Keratinocyte (primary cell): ENCODE results near the gene GRAMD1C. TPM values are rescaled to one million over a fixed set of nuclear protein-coding genes. Genes with fewer than 3 reads are reported as not detected.

Experiments used
- DNase-seq: peaks from one replicate; pipeline ENCODE4 v3.0.0-alpha.2; 2011; ENCODE audit warnings: low read depth, missing footprints, low spot score
- FAIRE-seq: peaks from 2 replicates; lab custom pipeline; 2011; peaks lifted over from hg19 to GRCh38; lab: Jason Lieb, UNC
- H2AFZ ChIP-seq: 2 replicates; pipeline ENCODE4 v1.6.0; 2012; ENCODE audit warnings: low read length, control low read depth, inconsistent platforms; ENCODE audit not compliant: control insufficient read depth
- H3K27ac ChIP-seq: 2 replicates; pipeline ENCODE4 v1.5.1; 2011; ENCODE audit warnings: low read length; ENCODE audit not compliant: control insufficient read depth, insufficient read depth
- H3K27me3 ChIP-seq: 3 replicates; pipeline ENCODE4 v1.6.0; 2011; ENCODE audit warnings: low read length; ENCODE audit not compliant: control insufficient read depth, insufficient read depth; ENCODE audit errors: extremely low read depth
- H3K36me3 ChIP-seq, 2 experiments: 2 replicates in 1 of 2; 3 replicates in 1 of 2; pipeline ENCODE4 v1.5.1; 2011; ENCODE audit warnings: low read length in 2 of 2, mild to moderate bottlenecking in 1 of 2; ENCODE audit not compliant: control insufficient read depth in 2 of 2, insufficient read depth in 2 of 2; ENCODE audit errors: extremely low read depth in 1 of 2
- H3K4me1 ChIP-seq: 3 replicates; pipeline ENCODE4 v1.5.1; 2011; ENCODE audit warnings: low read length; ENCODE audit not compliant: control insufficient read depth, insufficient read depth; ENCODE audit errors: extremely low read depth
- H3K4me2 ChIP-seq: 3 replicates; pipeline ENCODE4 v1.6.0; 2011; ENCODE audit warnings: low read depth, low read length; ENCODE audit not compliant: control insufficient read depth, insufficient read depth; ENCODE audit errors: extremely low read depth
- H3K4me3 ChIP-seq, 3 experiments: fragments of 200-600 bp in 1 of 3; sonication (generic) in 1 of 3; 2 replicates in 2 of 3; 3 replicates in 1 of 3; pipeline ENCODE4 v1.5.1; 2011 to 2016; ENCODE audit warnings: low read length in 3 of 3, mild to moderate bottlenecking in 3 of 3, control low read depth in 2 of 3, inconsistent platforms in 1 of 3, low read depth in 1 of 3, mixed read lengths in 1 of 3, mixed run types in 1 of 3, moderate library complexity in 1 of 3; ENCODE audit not compliant: control insufficient read depth in 2 of 3, insufficient read depth in 2 of 3; ENCODE audit errors: extremely low read depth in 1 of 3
- H3K79me2 ChIP-seq: 2 replicates; pipeline ENCODE4 v1.6.0; 2012; ENCODE audit warnings: low read length; ENCODE audit not compliant: control insufficient read depth, insufficient read depth
- H3K9ac ChIP-seq: 3 replicates; pipeline ENCODE4 v1.6.0; 2011; ENCODE audit warnings: low read length; ENCODE audit not compliant: control insufficient read depth, insufficient read depth; ENCODE audit errors: extremely low read depth
- H3K9me1 ChIP-seq: 3 replicates; pipeline ENCODE4 v1.6.0; 2011; ENCODE audit warnings: low read length; ENCODE audit not compliant: control insufficient read depth, insufficient read depth; ENCODE audit errors: extremely low read depth
- H3K9me3 ChIP-seq: 2 replicates; pipeline ENCODE4 v1.5.1; 2012; ENCODE audit warnings: low read depth, low read length; ENCODE audit not compliant: control insufficient read depth
- H4K20me1 ChIP-seq: 3 replicates; pipeline ENCODE4 v1.6.0; 2011; ENCODE audit warnings: low read length; ENCODE audit not compliant: control insufficient read depth, insufficient read depth; ENCODE audit errors: extremely low read depth
- EZH2 ChIP-seq: IDR thresholded peaks from one replicate; pipeline ENCODE4 v1.6.1; 2012; ENCODE audit warnings: inconsistent platforms, mild to moderate bottlenecking, low read length, moderate library complexity
- dilution Hi-C: fragments of 300-500 bp; cut with MboI; formaldehyde crosslinking; loops from one replicate; pipeline ENCODE4 v1.7.0; 2020; ENCODE audit warnings: low sequenced_read_pairs; ENCODE audit not compliant: extremely low pct_ligation_motif_present
- polyA plus RNA-seq, 5 experiments: library from polyadenylated mRNA; depleted of rRNA in 3 of 5; stranded (reverse) in 3 of 5; stranded (forward) in 1 of 5; unstranded in 1 of 5; fragments of >200 nt; gene quantifications; 1 replicate in 1 of 5; 2 replicates in 3 of 5; 3 replicates in 1 of 5; pipeline versions ENCODE4 v1.2.1 to v1.2.3, GENCODE V29; 2011 to 2012; ENCODE audit warnings: missing spikeins in 2 of 5, low read depth in 1 of 5, low replicate concordance in 1 of 5
- TF ChIP-seq, protein P1 (sequence below), 3 experiments: IDR thresholded peaks in 1 of 3; conservative IDR thresholded peaks in 1 of 3; optimal IDR thresholded peaks in 1 of 3; 2 replicates in 2 of 3; 3 replicates in 1 of 3; pipeline versions ENCODE3 to v1.5.1; 2011; ENCODE audit warnings: low read length in 3 of 3, mild to moderate bottlenecking in 3 of 3, moderate library complexity in 2 of 3, control low read depth in 1 of 3, inconsistent platforms in 1 of 3; ENCODE audit not compliant: insufficient read depth in 2 of 3; ENCODE audit errors: extremely low read depth in 1 of 3

Gene GRAMD1C
- polyA plus RNA-seq, 1 donor (not counting 4 experiments of a cell fraction or from before 2014, with no cell fraction given): 2.7 TPM

GRCh38 chr3:113890256-113890900, 51.8 kb downstream of the GRAMD1C start:
- Histone ChIP-seq H3K9me3 (no peaks in the 10 kb centered on the region), H2AFZ (no peak overlapping the region), H3K79me2 (no peaks in the 10 kb centered on the region), H3K4me1 (no peaks in the 10 kb centered on the region), H3K4me3 (no peak overlapping the region), H3K9me1 (no peaks in the 10 kb centered on the region), H3K4me2 (no peak overlapping the region), H3K9ac (no peak overlapping the region), H3K36me3 (no peaks in the 10 kb centered on the region), H3K27ac (no peak overlapping the region), H4K20me1 (no peaks in the 10 kb centered on the region), H3K27me3 (no peaks in the 10 kb centered on the region)
- dilution Hi-C loops: no loop called here
- FAIRE-seq (no peak), DNase-seq (no peak)
- TF ChIP-seq, protein P1, sequence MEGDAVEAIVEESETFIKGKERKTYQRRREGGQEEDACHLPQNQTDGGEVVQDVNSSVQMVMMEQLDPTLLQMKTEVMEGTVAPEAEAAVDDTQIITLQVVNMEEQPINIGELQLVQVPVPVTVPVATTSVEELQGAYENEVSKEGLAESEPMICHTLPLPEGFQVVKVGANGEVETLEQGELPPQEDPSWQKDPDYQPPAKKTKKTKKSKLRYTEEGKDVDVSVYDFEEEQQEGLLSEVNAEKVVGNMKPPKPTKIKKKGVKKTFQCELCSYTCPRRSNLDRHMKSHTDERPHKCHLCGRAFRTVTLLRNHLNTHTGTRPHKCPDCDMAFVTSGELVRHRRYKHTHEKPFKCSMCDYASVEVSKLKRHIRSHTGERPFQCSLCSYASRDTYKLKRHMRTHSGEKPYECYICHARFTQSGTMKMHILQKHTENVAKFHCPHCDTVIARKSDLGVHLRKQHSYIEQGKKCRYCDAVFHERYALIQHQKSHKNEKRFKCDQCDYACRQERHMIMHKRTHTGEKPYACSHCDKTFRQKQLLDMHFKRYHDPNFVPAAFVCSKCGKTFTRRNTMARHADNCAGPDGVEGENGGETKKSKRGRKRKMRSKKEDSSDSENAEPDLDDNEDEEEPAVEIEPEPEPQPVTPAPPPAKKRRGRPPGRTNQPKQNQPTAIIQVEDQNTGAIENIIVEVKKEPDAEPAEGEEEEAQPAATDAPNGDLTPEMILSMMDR (optimal IDR thresholded peaks at IDR 0.05 in 1 of 3, IDR thresholded peaks at IDR 0.05 in 1 of 3, conservative IDR thresholded peaks at IDR 0.05 in 1 of 3; ENCODE audit: extremely low read depth in 1 of 3, insufficient read depth in 2 of 3, low read length in 3 of 3): peak in 2 of 3 experiments; percentile 25 to 62
- no peak for TF ChIP-seq EZH2

DNA sequence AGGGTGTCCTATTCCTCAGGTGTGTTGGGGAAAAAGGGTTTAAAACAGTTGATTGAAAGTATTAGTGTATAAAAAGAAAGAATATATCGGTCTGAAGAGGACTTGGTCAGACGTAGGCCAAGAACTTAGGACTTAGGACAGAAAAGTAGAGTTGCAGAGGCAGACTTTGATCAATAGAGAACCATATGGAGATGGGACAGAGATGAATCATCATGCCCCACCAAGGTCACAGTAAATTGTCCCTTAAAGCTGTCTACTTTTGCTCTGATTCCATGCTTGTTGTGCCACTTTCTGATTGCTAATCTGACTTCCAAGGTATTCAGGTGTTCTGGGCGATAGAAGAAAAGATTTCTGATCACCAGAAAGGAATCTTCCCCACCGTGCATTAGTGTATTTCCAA, 56.3 kb downstream of the GRAMD1C start:
- no peak overlapping the region for H3K4me2 ChIP-seq
- H3K4me1 ChIP-seq: peaks cover 9% of the 10 kb centered on the region
- dilution Hi-C loops: no loop called here
- FAIRE-seq (no peak), DNase-seq (no peak)
- no peaks in the 10 kb centered on the region for H3K36me3 ChIP-seq
- H2AFZ ChIP-seq: no peak overlapping the region
- no peak overlapping the region for H3K4me3 ChIP-seq
- H3K27me3 ChIP-seq: no peaks in the 10 kb centered on the region
- no peaks in the 10 kb centered on the region for H3K79me2 ChIP-seq
- H3K9me1 ChIP-seq: no peaks in the 10 kb centered on the region
- no peaks in the 10 kb centered on the region for H4K20me1 ChIP-seq
- no peak for TF ChIP-seq EZH2
- TF ChIP-seq, protein P1 (optimal IDR thresholded peaks at IDR 0.05 in 1 of 3, IDR thresholded peaks at IDR 0.05 in 1 of 3, conservative IDR thresholded peaks at IDR 0.05 in 1 of 3; ENCODE audit: extremely low read depth in 1 of 3, insufficient read depth in 2 of 3, low read length in 3 of 3): no peak
- H3K27ac ChIP-seq: no peak overlapping the region
- no peaks in the 10 kb centered on the region for H3K9me3 ChIP-seq
- no peak overlapping the region for H3K9ac ChIP-seq
